Tibial nerve (tissue), 4 donors: ENCODE results near the gene ERI2.
A peak's percentile ranks its signal among the peaks of the same experiment; 100 is the strongest.

Source experiments
- CTCF ChIP-seq, 5 experiments: fragments of 200-600 bp in 3 of 5; fragments of 450-650 bp in 2 of 5; sonication (generic) in 3 of 5; IDR thresholded peaks; one replicate each; pipeline ENCODE4 v1.5.1; 2016 to 2019; ENCODE audit warnings: antibody characterized with exemption in 5 of 5, mild to moderate bottlenecking in 3 of 5, moderate library complexity in 2 of 5
- EP300 ChIP-seq, 2 donors: sonication (generic); formaldehyde crosslinking; IDR thresholded peaks; one replicate each; pipeline ENCODE4 v1.6.1; 2017; ENCODE audit warnings: antibody characterized with exemption in 2 of 2, mild to moderate bottlenecking in 1 of 2
- POLR2A ChIP-seq, 2 donors: fragments of 450-650 bp; IDR thresholded peaks; one replicate each; pipeline ENCODE4 v1.6.1; 2017; ENCODE audit warnings: antibody characterized with exemption in 2 of 2, mild to moderate bottlenecking in 2 of 2, moderate library complexity in 2 of 2

DNA sequence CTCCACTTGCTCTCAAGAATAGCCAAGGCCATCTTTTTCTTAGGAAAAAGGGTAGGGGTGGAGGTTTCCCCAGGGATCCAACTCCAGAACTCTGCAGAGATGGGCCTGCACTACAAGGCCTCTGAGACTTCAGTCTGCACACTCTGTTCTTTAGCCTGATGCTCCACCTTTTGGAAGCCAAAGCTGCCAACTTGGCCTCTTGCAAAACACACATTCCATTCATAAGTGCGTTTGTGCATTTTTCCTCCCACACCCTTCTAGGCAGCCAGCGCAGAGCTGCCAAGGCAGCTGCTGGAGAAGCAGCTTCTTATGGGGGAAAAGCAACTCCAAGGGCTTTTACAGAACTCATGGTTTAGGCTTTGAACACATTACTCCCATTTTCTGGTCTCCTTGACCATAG lies 45.3 kb upstream of the ERI2 start:
- TF ChIP-seq CTCF (IDR thresholded peaks at IDR 0.05) (peak in 1 of 5 experiments; percentile 24), POLR2A (IDR thresholded peaks at IDR 0.05) (peak; percentile 37 to 59), EP300 (IDR thresholded peaks at IDR 0.05) (peak; percentile 87 to 99)
